BJ (cell line): ENCODE data around the gene DHX16. TPM values are rescaled to one million over a fixed set of nuclear protein-coding genes. Genes with fewer than 3 reads are reported as not detected.
"Not testable (repeated sequence)": the region's sequence is repeated elsewhere in the genome, so short reads cannot be mapped to it uniquely, and the experiment has no call there.

Experiments used
- CTCF ChIA-PET: fragments of 350-600 bp; formaldehyde crosslinking; extraction: SDS; loops from one replicate; lab custom pipeline; 2021; ENCODE audit warnings: antibody characterized with exemption, inconsistent platforms; lab: Yijun Ruan, JAX
- POLR2A ChIA-PET: fragments of 300-600 bp; sonication (Branson Sonifier 250); formaldehyde crosslinking; extraction: SDS; loops from one replicate; lab custom pipeline; 2021; ENCODE audit warnings: antibody characterized with exemption; lab: Charles Lee
- DNase-seq: peaks from one replicate; pipeline ENCODE4 v3.0.0-alpha.2; 2011; ENCODE audit warnings: low read depth
- H3K27me3 ChIP-seq: 2 replicates; pipeline ENCODE4 v1.6.0; 2011; ENCODE audit warnings: low read length; ENCODE audit not compliant: control insufficient read depth, insufficient read depth
- H3K36me3 ChIP-seq: 2 replicates; pipeline ENCODE4 v1.5.1; 2011; ENCODE audit warnings: low read length; ENCODE audit not compliant: control insufficient read depth, insufficient read depth
- H3K4me3 ChIP-seq: 2 replicates; pipeline ENCODE4 v1.5.1; 2011; ENCODE audit warnings: low read depth, mild to moderate bottlenecking, control low read depth, low read length
- polyA plus RNA-seq: library from polyadenylated mRNA; depleted of rRNA; stranded (reverse); fragments of >200 nt; gene quantifications from 2 replicates; pipeline ENCODE4 v1.2.3, GENCODE V29; 2011
- TF ChIP-seq, protein P1 (sequence below): IDR thresholded peaks from 2 replicates; pipeline ENCODE4 v1.5.1; 2011; ENCODE audit warnings: low read depth, mild to moderate bottlenecking, control low read depth, inconsistent platforms, low read length, moderate library complexity; ENCODE audit not compliant: insufficient read depth

The DHX16 gene
- polyA plus RNA-seq, 1 experiment = 44.5 TPM

DNA sequence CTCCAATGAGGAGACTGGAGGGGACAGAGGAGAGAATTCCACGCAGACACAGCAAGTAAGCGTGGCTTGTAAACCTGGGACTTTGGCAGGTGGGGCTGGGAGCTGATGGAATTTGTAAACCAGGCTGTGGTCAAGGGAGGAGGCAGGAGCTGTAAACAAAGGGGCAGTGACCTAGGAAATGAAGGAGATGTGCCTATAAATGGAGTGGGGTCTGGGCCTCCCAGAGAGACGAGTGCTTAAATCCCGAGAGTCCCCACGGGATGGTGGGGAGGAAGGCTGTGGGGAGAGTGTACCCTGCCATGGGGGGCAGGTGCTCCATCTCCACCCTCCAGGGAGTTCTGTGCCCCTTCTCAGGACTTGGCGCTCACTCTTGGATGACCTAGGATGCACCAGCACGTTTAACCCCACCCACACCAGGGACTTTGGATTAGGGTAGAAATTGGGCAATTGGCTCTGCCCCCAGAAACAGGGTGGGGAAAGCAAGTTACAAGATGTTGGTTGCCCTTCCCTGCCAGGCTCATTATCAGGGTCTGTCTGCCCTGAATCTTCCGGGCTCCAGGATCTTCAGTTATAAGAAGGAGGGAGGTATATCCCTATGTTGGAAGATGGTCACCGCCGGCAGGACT is 4.0 kb upstream of the DHX16 start:
- no peak for DNase-seq
- H3K4me3 ChIP-seq = no peak overlapping the region
- peaks cover 23% of the 10 kb centered on the region for H3K36me3 ChIP-seq
- TF ChIP-seq, protein P1, sequence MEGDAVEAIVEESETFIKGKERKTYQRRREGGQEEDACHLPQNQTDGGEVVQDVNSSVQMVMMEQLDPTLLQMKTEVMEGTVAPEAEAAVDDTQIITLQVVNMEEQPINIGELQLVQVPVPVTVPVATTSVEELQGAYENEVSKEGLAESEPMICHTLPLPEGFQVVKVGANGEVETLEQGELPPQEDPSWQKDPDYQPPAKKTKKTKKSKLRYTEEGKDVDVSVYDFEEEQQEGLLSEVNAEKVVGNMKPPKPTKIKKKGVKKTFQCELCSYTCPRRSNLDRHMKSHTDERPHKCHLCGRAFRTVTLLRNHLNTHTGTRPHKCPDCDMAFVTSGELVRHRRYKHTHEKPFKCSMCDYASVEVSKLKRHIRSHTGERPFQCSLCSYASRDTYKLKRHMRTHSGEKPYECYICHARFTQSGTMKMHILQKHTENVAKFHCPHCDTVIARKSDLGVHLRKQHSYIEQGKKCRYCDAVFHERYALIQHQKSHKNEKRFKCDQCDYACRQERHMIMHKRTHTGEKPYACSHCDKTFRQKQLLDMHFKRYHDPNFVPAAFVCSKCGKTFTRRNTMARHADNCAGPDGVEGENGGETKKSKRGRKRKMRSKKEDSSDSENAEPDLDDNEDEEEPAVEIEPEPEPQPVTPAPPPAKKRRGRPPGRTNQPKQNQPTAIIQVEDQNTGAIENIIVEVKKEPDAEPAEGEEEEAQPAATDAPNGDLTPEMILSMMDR = no peak
- CTCF ChIA-PET = interaction anchor here (0.7 to 17.2 kb wide), 2 partner anchors 50 to 235 kb away, joined by 3 to 387 read pairs; partner anchors contain the start of genes MDC1 and TUBB
- POLR2A ChIA-PET = no interaction called here
- H3K27me3 ChIP-seq = no peaks in the 10 kb centered on the region

DNA sequence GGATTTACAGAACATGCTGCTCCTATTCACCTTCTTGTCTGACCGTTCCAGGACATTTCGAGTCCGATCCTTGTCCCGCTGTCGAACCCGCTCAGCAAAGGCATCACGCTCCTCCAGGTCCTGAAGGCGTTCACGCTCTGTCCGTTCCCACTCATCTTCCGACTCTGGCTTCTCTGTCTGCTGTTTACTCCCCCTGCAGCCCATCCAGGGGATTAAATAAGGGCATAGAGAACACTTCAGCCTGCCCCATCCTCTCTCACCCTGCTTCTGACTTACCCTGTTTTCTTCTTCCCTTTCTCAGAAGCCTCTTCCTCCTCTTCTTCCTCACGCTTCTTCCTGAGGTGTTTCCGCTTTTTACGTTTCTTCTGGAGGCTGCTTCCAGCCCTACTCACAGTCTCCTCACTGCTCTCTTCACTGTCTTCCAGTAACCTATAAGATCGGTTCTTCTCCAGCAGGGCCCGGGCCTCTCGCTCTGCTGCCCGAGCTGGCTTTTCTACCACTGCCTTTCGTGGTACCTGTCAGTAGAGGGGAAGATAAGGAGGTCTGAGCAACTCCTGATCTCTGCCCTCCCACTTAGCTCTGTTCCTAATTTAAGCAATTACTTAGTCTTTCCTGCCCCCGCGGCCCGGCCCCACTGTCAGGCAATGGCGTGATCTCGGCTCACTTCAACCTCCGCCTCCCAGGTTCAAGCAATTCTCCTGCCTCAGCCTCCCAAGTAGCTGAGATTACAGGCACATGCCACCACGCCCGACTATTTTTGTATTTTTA is 1.9 kb downstream of the DHX16 start:
- ChIA-PET CTCF (interaction anchor here (1.7 to 17.2 kb wide), 3 partner anchors 9 to 56 kb away, joined by 3 to 387 read pairs (median 8); partner anchors contain the start of genes MDC1 and TUBB), POLR2A (interaction anchor here (0.6 kb wide), 1 partner anchor 46 kb away, joined by 3 read pairs; the partner anchor contains the start of gene MDC1)
- Histone ChIP-seq H3K36me3 (peaks cover 6% of the 10 kb centered on the region), H3K4me3 (no peak overlapping the region), H3K27me3 (no peaks in the 10 kb centered on the region)
- no peak for DNase-seq
- TF ChIP-seq, protein P1 = peak; percentile 29; the same call in 1 of the 2 replicates

DNA sequence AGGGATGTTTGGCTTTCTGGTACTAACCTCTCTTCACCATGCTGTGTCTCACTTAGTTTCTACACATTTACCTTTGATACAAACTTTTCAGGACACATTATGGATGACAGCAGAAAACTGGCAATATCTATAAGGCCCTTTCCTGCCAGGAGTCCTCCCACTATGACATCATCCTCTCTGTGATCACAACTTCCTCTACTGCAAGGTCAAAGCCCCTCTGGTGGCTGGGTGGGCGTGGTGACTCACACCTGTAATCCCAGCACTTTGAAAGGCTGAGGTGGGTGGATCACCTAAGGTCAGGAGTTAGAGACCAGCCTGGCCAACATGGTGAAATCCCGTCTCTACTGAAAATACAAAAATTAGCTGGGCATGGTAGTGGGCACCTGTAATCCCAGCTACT is 6.5 kb downstream of the DHX16 start:
- peaks cover 30% of the 10 kb centered on the region for H3K36me3 ChIP-seq
- H3K4me3 ChIP-seq, H3K27me3 ChIP-seq, DNase-seq, POLR2A ChIA-PET: not testable (repeated sequence)
- CTCF ChIA-PET = interaction anchor here (1.2 kb wide), 2 partner anchors 36 to 153 kb away, joined by 3 read pairs; no protein-coding TSS in a partner anchor

DNA sequence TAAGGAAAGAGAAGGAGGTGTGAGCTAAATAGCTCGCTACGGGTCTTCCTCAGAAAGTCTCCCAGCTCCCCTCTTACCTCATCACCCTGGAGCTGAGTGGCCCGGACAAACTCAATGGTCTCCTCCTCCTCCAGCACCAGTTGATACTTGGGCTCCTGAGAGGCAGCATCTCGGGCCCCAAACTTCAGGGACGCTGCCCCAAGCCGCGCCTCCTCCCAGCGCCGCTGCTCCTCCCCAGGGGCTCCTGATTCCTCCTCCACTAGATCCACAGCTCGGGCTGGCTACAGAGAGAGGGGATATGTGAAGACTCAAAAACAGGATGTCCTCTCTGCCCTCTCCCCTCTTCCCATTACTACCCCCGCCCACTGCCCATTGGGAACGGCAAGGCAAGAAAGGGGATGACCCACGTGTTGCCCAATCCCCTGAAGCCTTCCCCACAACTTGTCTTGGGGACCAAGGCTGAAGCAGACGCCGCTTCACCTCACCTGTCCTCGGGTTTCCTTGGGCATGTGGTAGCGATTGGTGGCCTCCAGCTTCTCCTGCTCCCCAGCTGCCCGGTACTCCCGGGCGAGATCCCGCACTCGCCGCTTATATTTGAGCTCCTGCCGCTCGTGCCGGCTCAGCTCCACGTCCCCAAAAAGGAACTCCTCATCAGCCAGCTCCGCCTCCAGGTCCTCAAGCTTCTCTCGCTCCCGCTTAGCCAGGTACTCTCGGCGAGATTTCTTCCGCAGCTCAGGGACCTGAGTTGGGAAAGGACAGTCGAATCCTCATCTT is 7.6 kb downstream of the DHX16 start:
- H3K27me3 ChIP-seq = no peaks in the 10 kb centered on the region
- TF ChIP-seq, protein P1 = no peak
- ChIA-PET POLR2A (no interaction called here), CTCF (interaction anchor here (1.2 to 1.3 kb wide), 3 partner anchors 14 to 154 kb away, joined by 3 to 4 read pairs (median 3); no protein-coding TSS in a partner anchor)
- no peak for DNase-seq
- H3K4me3 ChIP-seq = no peak overlapping the region
- peaks cover 33% of the 10 kb centered on the region for H3K36me3 ChIP-seq

DNA sequence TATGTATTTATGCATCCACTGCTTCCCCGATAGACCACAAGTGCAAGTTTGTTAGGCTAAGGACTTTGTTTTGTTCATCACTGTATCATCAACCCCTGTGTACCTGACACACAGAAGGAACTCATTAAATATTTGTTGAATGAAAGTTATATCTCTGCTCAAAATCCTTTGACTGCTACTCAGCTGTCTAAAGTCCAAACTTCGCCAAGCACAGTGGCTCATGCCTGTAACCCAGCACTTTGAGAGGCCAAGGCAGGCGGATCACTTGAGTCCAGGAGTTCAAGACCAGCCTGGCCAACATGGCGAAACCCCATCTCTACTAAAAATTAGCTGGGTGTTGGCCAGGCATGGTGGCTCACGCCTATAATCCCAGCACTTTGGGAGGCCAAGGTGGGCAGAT is 14.9 kb downstream of the DHX16 start:
- H3K4me3 ChIP-seq, DNase-seq, POLR2A ChIA-PET, H3K27me3 ChIP-seq: not testable (repeated sequence)
- CTCF ChIA-PET = interaction anchor here (1.8 kb wide), 1 partner anchor 15 kb away, joined by 5 read pairs; the partner anchor contains the start of gene DHX16
- peaks cover 47% of the 10 kb centered on the region for H3K36me3 ChIP-seq
